Fibroblast of gingiva (primary cell): ENCODE data around the gene KRTAP10-5.
"Not testable (repeated sequence)": the region's sequence is repeated elsewhere in the genome, so short reads cannot be mapped to it uniquely, and the experiment has no call there.

Source experiments
- DNase-seq: peaks from one replicate; pipeline ENCODE4 v3.0.0-alpha.2; 2011; ENCODE audit warnings: low read depth

The KRTAP10-5 gene

DNA sequence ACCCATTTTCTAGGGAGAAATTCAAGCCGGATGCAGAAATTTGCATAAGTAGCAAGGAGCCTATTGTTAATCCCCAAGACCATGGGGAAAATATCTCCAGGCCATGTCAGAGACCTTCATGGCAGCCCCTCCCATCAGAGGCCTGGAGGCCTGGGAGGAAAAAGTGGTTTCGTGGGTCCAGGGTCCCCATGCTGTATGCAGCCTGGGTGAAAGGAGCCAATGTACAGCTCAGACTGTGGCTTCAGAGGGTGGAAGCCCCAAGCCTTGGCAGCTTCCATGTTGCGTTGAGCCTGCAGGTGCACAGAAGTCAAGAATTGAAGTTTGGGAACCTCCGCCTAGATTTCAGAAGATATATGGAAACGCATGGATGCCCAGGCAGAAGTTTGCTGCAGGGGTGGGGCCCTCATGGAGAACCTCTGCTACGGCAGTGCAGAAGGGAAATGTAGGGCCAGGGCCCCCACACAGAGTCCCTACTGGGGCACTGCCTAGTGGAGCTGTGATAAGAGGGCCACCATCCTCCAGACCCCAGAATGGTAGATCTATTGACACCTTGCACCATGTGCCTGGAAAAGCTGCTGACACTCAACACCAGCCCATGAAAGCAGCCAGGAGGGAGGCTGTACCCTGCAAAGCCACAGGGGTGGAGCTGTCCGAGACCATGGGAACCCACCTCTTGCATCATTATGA lies 29.9 kb upstream of the KRTAP10-5 start:
- DNase-seq = not testable (repeated sequence)

DNA sequence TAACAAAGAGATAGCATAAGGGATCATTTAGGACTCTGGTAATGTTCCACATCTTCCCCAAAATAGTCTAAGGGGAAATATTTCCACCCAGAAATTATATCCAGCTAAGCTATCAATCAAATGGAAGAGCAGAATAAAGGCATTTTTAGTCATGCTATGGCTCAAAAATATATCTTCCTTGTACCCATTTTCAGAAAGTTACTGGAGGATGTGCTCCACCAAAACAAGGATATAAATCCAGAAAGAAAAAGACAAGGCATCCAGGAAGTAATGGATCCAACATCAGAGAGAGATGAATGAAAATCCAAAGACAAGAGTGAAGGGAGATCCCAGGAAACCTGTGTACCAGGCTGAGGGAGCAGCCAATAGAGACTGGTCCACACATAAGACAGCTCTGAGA lies 28.8 kb upstream of the KRTAP10-5 start:
- no peak for DNase-seq

DNA sequence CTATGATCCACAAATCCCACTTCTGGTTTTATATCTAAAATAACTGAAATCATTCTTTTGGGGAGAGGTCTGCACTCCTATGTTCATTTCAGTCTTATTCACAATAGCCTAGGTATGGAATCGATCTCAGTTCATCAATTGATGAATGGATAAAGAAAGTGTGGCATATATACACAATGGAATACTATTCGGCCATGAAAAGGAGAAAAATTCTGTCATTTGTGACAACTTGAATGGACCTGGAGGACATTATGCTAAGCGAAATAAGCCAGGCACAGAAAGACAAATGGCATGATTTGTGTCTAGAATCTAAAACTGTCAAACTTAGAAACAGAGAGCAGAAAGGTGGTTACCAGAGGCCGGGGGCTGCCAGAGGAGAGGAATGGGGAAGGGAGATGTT lies 26.1 kb upstream of the KRTAP10-5 start:
- no peak for DNase-seq

DNA sequence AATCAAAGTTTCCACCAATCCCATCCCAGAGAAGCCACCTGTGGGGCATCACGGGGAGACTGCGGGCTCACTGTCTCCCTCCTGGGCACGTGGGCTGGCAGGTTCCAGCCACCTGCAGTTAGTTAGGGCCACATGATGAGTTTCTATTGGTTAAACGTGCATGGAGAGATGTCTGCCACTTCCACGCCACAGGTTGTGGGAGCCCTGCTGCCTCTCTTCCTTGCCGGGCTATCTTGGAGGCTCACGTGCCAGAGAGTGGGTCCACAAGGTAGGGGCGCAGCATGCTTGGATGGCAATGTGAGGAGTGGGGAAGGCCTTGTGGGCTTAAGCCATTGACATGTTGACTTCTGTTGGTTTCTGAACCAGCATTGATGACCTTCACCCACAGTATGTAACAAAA lies 23.5 kb upstream of the KRTAP10-5 start:
- no peak for DNase-seq

DNA sequence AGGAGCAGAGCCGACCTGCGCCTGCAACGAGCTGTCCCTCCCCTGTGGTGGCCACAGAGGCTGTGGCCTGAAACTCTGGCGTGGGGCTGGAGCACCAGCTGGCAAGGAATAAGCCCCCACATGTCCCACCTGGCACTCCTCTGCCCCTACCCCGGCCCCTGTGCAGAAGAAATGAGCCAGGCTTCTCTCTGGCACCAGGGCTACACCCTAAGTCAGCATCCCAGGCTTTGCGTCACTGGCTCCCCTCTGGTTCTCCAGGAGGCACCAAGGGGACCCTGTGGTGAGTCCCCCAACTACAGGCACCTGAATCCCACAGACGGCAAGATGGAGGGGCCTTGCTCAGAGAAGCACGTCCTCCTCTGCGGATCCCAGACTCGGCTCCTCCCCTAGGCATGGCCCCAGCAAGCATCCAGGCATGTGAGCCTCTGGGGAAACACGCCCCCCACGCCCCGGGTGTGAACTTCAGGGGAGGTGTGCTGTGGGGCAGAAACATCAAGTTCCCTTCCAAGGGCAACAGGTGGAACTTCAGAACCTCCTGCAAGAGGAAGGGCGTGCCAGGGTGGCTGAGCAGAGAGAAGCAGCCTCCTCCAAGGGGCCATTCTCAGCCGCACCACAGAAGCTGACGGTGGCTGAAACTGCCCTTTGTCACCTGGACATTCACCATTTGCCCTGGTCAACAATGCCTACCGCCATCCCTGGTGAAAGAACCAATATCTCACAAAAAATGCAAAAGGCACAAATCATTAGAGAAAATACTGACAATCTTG lies 22.9 kb upstream of the KRTAP10-5 start:
- DNase-seq = no peak

DNA sequence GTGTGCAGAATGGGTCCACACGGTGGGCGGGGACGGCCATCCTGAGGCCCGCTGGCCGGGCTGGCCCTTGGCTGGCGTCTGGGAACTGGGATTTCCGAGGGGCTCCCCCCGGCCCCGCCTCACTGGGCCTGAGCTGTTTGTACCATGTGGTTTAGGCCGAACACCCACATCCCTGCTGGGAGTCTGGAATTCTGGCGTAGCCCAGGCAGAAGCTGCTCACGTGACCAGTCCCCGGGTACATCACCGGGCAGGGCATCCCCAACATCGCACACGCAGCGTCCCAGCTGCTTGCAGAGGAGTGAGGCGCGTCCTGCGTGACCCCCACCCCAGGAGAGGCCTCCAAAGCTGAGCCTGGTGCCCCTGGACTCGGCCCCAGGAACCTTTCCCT lies 22.1 kb upstream of the KRTAP10-5 start:
- DNase-seq = no peak

DNA sequence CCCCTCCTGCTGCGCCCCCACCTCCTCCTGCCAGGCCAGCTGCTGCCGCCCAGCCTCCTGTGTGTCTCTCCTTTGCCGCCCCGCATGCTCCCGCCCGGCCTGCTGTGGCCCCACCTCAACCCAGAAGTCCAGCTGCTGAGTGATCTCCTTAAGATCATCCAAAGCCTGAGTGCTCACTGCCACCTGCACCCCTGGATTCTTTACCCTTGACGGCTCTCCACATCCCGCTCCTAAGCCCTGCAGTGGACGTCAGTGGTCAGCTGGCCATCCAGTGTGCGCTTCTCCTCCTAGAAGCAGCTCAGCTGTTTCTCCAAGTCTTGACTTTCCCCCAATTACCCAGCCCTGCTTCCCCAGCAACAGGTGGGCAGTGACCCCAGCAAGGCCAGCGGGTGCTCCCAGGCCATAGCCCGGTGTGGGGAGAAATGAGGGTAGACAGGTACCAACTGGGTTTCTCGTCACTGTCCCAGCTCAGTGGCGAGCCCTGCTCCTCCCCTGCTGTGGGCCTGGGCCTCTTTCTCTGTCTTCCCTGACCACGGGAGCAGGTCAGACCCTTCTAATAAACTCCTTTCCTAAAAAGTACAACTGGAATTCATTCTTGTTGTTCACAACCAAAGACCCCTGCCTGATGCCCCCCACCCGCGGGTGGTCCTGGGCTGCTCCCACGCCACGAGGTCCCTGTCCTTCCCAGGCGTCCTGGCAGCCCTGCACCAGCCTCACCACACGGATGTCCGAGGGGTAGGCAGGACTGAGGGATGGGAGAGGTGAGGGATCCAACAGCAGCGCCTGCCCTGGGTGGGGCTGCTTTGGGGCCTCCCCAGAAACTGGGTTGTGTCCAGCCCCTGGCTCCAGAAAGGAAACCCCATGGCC lies 21.4 kb upstream of the KRTAP10-5 start:
- no peak for DNase-seq

DNA sequence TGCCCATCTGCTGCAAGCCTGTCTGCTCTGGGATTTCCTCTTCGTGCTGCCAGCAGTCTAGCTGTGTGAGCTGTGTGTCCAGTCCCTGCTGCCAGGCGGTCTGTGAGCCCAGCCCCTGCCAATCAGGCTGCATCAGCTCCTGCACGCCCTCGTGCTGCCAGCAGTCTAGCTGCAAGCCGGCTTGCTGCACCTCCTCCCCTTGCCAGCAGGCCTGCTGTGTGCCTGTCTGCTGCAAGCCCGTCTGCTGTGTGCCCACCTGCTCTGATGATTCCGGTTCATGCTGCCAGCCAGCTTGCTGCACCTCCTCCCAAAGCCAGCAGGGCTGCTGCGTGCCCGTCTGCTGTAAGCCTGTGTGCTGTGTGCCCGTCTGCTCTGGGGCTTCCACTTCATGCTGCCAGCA lies 20.7 kb upstream of the KRTAP10-5 start:
- DNase-seq = not testable (repeated sequence)

DNA sequence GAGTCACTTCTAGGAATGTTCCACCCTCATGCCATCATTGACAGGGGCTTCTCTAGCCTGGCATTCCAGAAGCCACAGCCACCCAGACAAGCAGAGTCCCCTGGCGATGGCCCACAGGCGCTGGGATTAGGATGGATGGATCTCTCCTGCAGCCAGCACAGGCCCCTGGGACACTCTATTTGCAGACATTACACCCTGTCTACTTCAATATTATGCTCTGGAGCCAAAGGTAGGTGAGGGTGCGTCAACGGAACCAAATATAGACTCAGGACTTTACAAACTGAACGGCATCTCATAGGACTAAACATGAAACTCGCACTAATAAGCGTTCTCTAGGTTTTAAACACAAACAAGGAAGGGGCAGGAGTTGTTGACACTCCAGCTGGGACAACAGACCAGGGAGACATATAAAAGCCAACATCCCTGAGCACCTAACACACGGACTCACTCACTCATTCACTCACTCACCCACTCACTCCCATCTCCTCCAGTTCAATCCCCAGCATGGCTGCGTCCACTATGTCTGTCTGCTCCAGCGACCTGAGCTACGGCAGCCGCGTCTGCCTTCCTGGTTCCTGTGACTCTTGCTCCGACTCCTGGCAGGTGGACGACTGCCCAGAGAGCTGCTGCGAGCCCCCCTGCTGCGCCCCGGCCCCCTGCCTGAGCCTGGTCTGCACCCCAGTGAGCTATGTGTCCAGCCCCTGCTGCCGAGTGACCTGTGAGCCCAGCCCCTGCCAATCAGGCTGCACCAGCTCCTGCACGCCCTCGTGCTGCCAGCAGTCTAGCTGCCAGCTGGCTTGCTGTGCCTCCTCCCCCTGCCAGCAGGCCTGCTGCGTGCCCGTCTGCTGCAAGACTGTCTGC lies 19.9 kb upstream of the KRTAP10-5 start, which contains the start of gene KRTAP10-7:
Gene KRTAP10-7 (plus strand): TSS at position 480 of the 861 bp plus-strand sequence. CDS start 25 bp downstream, at position 505.
- DNase-seq = not testable (repeated sequence)

DNA sequence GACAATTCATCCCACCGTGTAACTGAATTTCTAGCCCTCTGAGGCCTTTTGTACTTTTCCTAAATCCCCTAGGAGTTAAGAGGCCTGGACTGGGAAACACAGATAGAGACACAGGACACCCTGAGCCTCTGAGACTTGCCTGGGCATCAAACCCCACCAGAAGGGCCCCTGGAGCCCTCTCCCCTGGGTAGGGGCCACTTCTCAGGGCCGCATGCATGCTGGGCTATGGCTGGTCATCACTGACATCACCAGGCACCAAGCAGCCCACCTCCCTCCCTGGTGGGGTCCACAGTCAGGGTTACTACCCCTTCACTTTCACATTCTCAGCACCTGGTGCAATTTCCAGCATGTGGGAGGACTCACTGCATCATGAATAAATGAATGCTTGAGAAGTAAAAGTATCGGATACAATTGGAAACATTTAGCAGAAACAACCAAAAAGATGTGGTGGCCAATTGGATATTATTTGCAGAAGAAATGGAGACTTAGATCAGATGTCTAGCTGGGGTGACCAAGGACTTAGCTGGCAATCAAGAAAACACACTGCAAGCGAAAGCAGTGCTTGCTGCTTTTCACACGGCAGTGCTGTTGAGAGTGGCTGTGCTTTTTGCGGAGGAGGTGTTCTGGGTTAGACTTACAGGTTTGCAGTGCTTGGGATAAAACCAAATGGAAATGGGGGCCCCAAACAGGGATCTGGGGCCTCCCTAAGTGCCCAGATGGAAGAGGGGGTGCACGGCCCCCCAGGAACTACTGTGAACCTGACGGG lies 19.0 kb upstream of the KRTAP10-5 start:
- no peak for DNase-seq

DNA sequence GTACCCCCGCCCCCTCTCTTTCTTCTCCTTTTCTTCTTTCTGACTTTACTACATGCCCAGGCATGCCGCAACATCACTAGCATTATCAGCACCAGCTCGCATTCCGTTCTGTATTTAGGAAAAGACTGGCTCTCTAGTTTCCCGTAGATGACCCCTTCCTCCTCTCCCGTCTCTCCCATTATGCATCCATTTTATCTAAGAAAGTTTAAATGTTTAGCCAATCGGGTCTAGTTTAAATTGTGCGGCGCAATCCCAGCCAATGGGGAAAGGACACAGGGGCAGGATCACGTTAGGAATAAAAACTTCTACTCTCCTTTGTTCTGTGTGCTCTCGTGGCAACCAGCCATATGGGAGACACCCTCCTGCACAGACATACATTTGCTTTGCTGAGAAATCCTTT lies 17.7 kb upstream of the KRTAP10-5 start:
- no peak for DNase-seq

DNA sequence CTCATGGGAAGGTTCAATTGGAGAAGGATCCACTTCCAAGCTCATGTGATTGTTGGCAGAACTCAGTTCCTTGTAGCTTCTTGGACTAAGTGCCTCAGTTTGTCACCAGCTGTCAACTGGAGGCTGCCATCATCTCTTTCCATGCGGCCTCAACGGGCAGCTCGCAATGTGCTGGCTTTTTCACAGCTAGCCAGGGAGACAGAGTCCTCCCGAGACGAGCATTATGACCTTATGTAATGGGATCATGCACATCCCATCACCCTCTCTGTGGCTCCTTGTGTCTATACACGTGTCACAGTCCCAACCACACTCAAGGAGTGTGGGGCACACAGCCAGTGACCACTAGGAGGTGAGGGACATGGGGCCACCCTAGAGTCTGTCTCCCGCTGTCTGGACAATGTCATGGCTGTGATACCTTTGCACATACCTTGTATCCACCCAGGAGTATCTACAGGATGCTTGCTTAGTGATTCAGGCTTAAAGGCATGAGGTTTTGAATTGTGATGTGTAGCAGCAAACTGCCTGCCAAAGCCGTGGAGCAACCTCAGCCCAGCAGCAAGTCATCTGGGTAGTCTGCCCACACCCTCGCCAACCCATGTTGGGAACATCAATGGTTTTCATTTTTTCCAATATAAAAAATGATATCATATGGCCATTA lies 15.8 kb upstream of the KRTAP10-5 start:
- no peak for DNase-seq

DNA sequence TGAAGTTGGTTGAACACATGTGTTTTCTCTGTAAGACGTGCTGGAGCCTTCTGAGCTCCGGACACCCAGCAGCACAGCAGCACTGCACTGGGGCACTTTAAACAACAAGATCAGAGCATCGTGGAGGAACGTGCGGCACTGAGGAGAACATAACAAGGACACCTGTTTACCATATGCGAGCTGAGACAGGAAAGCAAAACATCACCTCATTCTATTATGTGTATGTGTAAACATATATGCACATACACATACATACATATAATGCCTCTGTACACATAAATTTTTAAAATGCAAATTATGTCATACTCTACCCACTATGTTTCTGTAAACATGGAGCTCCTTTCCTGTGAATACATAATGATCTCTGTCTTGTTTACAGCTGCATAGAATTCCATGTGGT lies 15.1 kb upstream of the KRTAP10-5 start:
- no peak for DNase-seq

DNA sequence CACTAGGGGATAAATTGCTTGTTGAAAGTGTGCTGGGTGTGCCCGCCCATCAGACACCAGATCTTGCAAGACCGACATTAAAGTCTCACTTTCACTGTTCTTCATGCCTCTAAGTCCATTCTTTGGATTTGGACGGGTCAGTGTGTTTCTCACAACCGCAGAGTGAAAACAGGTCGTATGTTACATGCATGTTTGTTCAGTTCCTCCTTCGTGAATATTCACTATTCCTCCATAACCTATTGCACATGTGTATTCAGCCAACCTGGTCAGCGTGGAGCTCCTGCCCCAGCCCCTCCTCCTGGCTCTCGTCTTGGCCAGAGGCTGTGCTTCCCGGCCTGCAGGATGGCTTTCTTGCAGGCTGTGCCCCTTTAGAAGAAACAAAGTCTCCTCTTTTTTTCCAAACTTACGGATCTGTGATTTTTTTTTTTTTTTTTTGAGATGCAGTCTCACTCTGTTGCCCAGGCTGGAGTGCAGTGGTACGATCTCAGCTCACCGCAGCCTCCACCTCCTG lies 14.1 kb upstream of the KRTAP10-5 start:
- DNase-seq = no peak

DNA sequence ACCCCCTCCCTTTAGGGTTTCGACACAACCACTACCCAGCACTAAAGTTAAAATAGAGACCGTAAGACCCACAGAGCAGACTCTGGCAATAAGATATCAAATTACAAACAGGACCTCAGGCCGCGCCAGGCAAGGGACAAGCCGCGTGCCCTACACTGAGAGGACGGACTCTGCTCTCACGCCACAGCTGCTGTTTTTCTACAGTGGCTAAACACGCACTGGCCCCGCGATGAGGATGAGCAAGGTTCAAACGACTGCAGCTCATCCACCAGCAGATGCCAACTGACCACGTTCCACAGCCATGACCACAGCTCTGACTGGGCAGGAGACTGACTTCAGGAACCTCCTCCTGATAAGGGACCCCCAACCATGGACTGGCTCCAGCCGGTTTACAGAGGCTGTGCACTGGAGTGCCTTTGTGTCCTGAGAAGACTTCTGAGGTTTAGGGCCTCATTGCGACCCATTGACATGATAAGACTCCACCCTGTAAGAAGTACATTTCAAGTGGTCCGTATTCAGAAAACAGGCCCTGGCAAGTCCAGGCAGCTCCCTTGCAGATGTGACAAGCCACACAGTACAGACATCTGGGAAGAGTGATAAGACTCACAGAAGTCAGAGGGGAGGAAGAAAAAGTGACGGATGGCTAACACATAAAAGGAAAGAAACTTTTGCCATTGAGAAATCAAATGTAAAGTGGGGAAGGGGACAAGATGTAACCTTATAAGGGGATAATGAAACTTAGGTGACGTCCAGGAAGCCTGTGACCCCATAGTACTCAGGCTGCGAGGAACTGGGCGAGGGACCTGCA lies 13.4 kb upstream of the KRTAP10-5 start:
- DNase-seq = no peak

DNA sequence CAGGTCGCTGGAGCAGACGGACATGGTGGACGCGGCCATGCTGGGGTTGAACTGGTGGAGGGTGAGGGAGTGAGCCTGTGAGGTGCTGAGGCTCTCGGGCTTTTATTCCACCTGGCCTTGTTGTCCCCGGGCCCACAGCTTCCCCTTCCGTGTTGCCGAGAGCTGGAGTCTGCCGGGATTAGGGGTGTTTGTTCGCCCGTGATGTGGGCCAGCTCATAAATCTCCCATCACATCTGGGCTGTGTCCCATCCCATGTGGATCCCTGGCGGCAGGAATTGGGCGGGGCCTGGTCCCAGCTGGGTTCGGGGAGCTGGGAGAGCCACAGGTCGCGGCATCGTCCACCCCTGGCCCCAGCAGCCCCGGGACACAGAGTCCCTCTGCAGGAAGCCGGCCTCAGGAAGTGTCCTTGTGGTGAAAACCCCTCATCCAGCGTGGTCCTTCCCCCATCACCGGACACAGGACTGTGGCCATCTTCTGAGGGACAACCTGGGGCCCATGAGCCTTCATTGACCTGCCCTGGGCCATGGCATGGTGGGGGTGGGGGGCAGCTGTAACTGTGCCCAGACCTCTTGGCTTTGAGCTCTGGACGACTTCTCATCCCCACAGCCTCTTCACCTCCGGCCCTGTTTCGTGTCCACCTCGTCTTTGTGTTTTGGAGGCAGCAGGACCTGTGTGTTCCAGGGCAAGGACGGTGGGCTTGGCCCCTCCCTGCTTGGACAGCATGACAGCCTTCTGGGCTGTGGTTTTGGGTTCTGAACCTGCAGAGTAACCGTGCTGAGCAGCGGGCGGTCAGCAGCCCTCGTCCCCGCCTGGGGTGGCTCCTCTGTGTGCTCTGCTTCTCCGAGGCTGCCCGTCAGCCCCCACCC lies 12.3 kb upstream of the KRTAP10-5 start, which contains the start of gene KRTAP10-6:
Gene KRTAP10-6 (minus strand): TSS at position 60 of the 866 bp plus-strand sequence. CDS start 21 bp downstream, at position 39.
- no peak for DNase-seq

DNA sequence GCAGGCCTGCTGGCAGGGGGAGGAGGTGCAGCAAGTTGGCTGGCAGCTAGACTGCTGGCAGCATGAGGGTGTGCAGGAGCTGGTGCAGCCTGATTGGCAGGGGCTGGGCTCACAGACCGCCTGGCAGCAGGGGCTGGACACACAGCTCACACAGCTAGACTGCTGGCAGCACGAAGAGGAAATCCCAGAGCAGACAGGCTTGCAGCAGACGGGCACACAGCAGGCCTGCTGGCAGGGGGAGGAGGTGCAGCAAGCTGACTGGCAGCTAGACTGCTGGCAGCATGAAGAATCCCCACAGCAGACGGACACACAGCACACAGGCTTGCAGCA lies 11.4 kb upstream of the KRTAP10-5 start:
- DNase-seq = not testable (repeated sequence)
